Breast epithelium (tissue), 3 donors: Measurements from ENCODE around the gene NUSAP1.

Source experiments
- POLR2A ChIP-seq: fragments of 450-650 bp; IDR thresholded peaks from one replicate; pipeline ENCODE4 v1.6.1; 2016; ENCODE audit warnings: antibody characterized with exemption, mild to moderate bottlenecking, moderate library complexity
- TF ChIP-seq, protein P1 (sequence below), 3 donors: fragments of 450-650 bp; IDR thresholded peaks; one replicate each; pipeline ENCODE4 v1.5.1; 2016 to 2017; ENCODE audit warnings: antibody characterized with exemption in 3 of 3, mild to moderate bottlenecking in 3 of 3, moderate library complexity in 3 of 3

DNA sequence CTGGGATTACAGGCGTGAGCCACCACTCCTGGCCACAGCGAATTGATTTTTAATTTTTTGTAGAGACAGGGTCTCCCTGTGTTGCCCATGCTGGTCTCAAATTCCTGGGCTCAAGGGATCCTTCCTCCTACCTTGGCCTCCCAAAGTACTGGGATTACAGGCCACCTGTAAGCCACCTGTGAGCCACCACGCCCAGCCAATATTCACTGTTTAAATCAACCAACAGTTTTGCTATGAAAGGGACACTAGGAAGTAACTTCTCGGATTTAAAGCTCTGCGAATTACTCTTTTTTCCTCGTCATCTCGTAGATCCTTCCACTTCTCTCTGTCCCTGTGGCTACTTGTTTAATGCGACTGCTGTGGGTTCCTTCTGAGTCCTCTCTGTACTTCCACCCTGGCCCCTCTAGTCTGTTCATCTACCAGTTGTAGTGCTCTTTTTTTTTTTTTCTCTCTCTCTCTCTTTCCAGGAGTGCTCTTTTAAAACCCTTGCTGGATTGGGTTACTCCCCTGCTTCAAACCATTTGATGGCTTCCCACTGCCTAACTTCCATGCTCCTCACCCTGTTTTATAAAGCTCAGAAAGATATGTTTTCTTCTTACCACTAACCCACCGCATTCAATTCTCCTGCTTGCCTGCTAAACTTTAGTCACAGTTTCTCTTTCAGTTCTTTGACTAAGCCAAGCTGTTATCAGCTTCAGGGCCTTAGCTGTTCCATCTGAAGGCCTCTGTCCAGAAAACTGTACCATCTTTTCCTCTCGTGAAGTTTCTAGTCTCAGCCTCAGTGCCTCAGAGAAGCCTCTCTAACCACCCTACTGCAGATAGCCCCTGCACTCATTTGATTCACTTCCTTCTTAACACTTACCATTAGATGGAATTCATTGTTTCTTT is 96.6 kb downstream of the NUSAP1 start:
- TF ChIP-seq, protein P1, sequence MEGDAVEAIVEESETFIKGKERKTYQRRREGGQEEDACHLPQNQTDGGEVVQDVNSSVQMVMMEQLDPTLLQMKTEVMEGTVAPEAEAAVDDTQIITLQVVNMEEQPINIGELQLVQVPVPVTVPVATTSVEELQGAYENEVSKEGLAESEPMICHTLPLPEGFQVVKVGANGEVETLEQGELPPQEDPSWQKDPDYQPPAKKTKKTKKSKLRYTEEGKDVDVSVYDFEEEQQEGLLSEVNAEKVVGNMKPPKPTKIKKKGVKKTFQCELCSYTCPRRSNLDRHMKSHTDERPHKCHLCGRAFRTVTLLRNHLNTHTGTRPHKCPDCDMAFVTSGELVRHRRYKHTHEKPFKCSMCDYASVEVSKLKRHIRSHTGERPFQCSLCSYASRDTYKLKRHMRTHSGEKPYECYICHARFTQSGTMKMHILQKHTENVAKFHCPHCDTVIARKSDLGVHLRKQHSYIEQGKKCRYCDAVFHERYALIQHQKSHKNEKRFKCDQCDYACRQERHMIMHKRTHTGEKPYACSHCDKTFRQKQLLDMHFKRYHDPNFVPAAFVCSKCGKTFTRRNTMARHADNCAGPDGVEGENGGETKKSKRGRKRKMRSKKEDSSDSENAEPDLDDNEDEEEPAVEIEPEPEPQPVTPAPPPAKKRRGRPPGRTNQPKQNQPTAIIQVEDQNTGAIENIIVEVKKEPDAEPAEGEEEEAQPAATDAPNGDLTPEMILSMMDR (IDR thresholded peaks at IDR 0.05) = no peak
- TF ChIP-seq POLR2A = no peak
